Astrocyte (in vitro differentiated cells and primary cell): ENCODE measurements around the gene OR4D5. TPM values are rescaled to one million over a fixed set of nuclear protein-coding genes. Genes with fewer than 3 reads are reported as not detected.

Experiments used
- DNase-seq: peaks from one replicate; pipeline ENCODE4 v3.0.0-alpha.2; 2010; ENCODE audit warnings: low read depth
- FAIRE-seq: peaks from 2 replicates; lab custom pipeline; 2011; peaks lifted over from hg19 to GRCh38; lab: Jason Lieb, UNC
- H2AFZ ChIP-seq: 2 replicates; pipeline ENCODE4 v1.6.0; 2012; ENCODE audit warnings: low read depth, low read length, inconsistent platforms
- H3K27ac ChIP-seq: 2 replicates; pipeline ENCODE4 v1.5.1; 2011; ENCODE audit warnings: low read depth, low read length, inconsistent platforms
- H3K27me3 ChIP-seq: 2 replicates; pipeline ENCODE4 v1.6.0; 2011; ENCODE audit warnings: low read length, inconsistent platforms; ENCODE audit not compliant: insufficient read depth
- H3K36me3 ChIP-seq: 2 replicates; pipeline ENCODE4 v1.5.1; 2011; ENCODE audit warnings: low read length, inconsistent platforms; ENCODE audit not compliant: insufficient read depth
- H3K4me1 ChIP-seq: 2 replicates; pipeline ENCODE4 v1.5.1; 2011; ENCODE audit warnings: low read length, inconsistent platforms; ENCODE audit not compliant: insufficient read depth
- H3K4me2 ChIP-seq: 2 replicates; pipeline ENCODE4 v1.6.0; 2012; ENCODE audit warnings: low read length, inconsistent platforms
- H3K4me3 ChIP-seq: 2 replicates; pipeline ENCODE4 v1.5.1; 2011; ENCODE audit warnings: low read depth, mild to moderate bottlenecking, low read length, inconsistent platforms; ENCODE audit not compliant: insufficient read depth
- H3K79me2 ChIP-seq: 2 replicates; pipeline ENCODE4 v1.6.0; 2012; ENCODE audit warnings: mild to moderate bottlenecking, low read length, inconsistent platforms; ENCODE audit not compliant: insufficient read depth
- H3K9ac ChIP-seq: 2 replicates; pipeline ENCODE4 v1.6.0; 2012; ENCODE audit warnings: mild to moderate bottlenecking, low read length, inconsistent platforms
- H3K9me3 ChIP-seq: 2 replicates; pipeline ENCODE4 v1.5.1; 2012; ENCODE audit warnings: low read depth, mild to moderate bottlenecking, low read length, inconsistent platforms; ENCODE audit not compliant: insufficient read depth
- H4K20me1 ChIP-seq: 2 replicates; pipeline ENCODE4 v1.6.0; 2012; ENCODE audit warnings: low read length, inconsistent platforms; ENCODE audit not compliant: insufficient read depth
- H3K27ac Mint-ChIP-seq: one replicate; pipeline ENCODE4 v1.8.0; 2021; ENCODE audit warnings: mild to moderate bottlenecking, mixed read lengths; ENCODE audit not compliant: unreplicated experiment
- H3K27me3 Mint-ChIP-seq: one replicate; pipeline ENCODE4 v1.8.0; 2021; ENCODE audit warnings: low read depth, mixed read lengths; ENCODE audit not compliant: unreplicated experiment
- H3K36me3 Mint-ChIP-seq: one replicate; pipeline ENCODE4 v1.8.0; 2021; ENCODE audit warnings: low read depth, mixed read lengths; ENCODE audit not compliant: unreplicated experiment
- H3K4me1 Mint-ChIP-seq: one replicate; pipeline ENCODE4 v1.8.0; 2021; ENCODE audit warnings: low read depth, mixed read lengths; ENCODE audit not compliant: unreplicated experiment
- H3K4me3 Mint-ChIP-seq: one replicate; pipeline ENCODE4 v1.8.0; 2021; ENCODE audit warnings: mild to moderate bottlenecking, moderate library complexity, mixed read lengths; ENCODE audit not compliant: unreplicated experiment
- H3K9me3 Mint-ChIP-seq: one replicate; pipeline ENCODE4 v1.8.0; 2021; ENCODE audit warnings: mild to moderate bottlenecking, mixed read lengths; ENCODE audit not compliant: unreplicated experiment
- CTCF ChIP-seq: IDR thresholded peaks from 2 replicates; pipeline ENCODE4 v1.5.1; 2011; ENCODE audit warnings: low read depth, mild to moderate bottlenecking, inconsistent platforms, low read length, moderate library complexity; ENCODE audit not compliant: insufficient read depth
- EZH2 ChIP-seq: IDR thresholded peaks from 2 replicates; pipeline ENCODE4 v1.6.1; 2012; ENCODE audit warnings: mild to moderate bottlenecking, low read length, inconsistent platforms; ENCODE audit not compliant: insufficient read depth
- total RNA-seq: library from RNA; stranded (reverse); gene quantifications from 2 replicates; pipeline ENCODE4 v1.2.1, GENCODE V29; 2021

Gene OR4D5
- total RNA-seq, 1 donor from 2014 or later = not detected

DNA sequence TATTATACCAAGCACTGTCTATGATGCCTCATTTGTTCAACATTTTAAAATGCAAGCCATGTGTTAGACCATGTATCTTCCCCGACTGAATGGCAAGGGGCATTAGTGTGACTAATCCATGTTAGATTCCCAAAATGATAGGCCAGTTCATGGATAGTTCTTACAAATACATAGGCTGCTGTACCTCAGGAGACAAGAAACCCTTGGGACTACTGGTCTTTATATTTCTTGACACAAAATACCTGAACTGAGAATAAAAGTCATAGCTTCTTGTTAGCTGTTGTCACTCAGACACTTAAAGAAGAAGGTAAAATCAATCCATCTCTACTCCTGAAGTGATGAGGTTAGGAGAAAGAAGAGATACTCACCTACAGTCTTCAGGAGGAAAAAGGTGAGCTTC lies 37.5 kb upstream of the OR4D5 start, which contains the start of gene OR8D4:
TSS of gene OR8D4 (plus strand) at position 301 of the 400 bp plus-strand sequence. CDS start 4,265 bp downstream, outside the sequence.
- Histone ChIP-seq H3K4me2 (no peak within 1 kb of the TSS), H2AFZ (no peak within 1 kb of the TSS), H3K27ac (no peak within 1 kb of the TSS), H3K9ac (no peak within 1 kb of the TSS), H3K4me1 (no peaks in the 10 kb centered on the region), H3K4me3 (no peak within 1 kb of the TSS), H4K20me1 (no peaks in the 10 kb centered on the region), H3K9me3 (no peaks in the 10 kb centered on the region), H3K79me2 (no peaks in the 10 kb centered on the region), H3K27me3 (no peaks in the 10 kb centered on the region), H3K36me3 (no peaks in the 10 kb centered on the region)
- Mint-ChIP-seq H3K4me1 (peaks cover 4% of the 10 kb centered on the region), H3K27ac (no peak within 1 kb of the TSS), H3K9me3 (no peaks in the 10 kb centered on the region), H3K27me3 (no peaks in the 10 kb centered on the region), H3K4me3 (no peak within 1 kb of the TSS), H3K36me3 (no peaks in the 10 kb centered on the region)
- TF ChIP-seq EZH2 (no peak), CTCF (no peak)
- DNase-seq (no peak), FAIRE-seq (no peak)

GRCh38 chr11:123903932-123904331 lies 35.5 kb upstream of the OR4D5 start:
- Histone ChIP-seq H3K4me3 (no peak overlapping the region), H3K27ac (no peak overlapping the region), H3K27me3 (no peaks in the 10 kb centered on the region), H3K4me2 (no peak overlapping the region), H3K79me2 (no peaks in the 10 kb centered on the region), H2AFZ (no peak overlapping the region), H3K9ac (no peak overlapping the region), H3K36me3 (no peaks in the 10 kb centered on the region), H4K20me1 (no peaks in the 10 kb centered on the region), H3K9me3 (no peaks in the 10 kb centered on the region), H3K4me1 (no peaks in the 10 kb centered on the region)
- no peaks in the 10 kb centered on the region for H3K27me3 Mint-ChIP-seq
- H3K4me3 Mint-ChIP-seq = no peak overlapping the region
- no peak overlapping the region for H3K27ac Mint-ChIP-seq
- no peaks in the 10 kb centered on the region for H3K4me1 Mint-ChIP-seq
- no peaks in the 10 kb centered on the region for H3K36me3 Mint-ChIP-seq
- FAIRE-seq (no peak), DNase-seq (no peak)
- no peaks in the 10 kb centered on the region for H3K9me3 Mint-ChIP-seq
- TF ChIP-seq CTCF = no peak
- TF ChIP-seq EZH2 = no peak

DNA sequence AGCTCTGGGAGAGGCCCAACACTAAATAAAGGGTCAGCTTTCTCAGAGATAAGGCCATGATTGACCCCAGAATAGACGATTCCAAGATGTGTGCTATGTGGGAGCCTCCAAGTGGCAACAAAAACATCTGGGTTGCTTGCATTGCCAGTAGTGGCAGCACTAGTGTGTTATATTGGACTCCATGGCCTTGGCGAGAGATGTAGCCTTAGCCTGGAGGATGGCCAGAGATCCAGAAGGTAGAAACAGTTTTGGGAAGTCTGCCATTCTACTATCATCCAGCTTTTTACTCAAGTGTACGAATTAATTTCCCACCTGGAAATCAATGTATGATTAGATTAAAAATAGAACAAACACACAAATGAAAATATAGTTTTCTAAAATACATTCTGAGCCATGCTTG lies 34.5 kb upstream of the OR4D5 start:
- H3K9me3 Mint-ChIP-seq = no peaks in the 10 kb centered on the region
- Histone ChIP-seq H3K27ac (no peak overlapping the region), H3K9me3 (no peaks in the 10 kb centered on the region), H4K20me1 (no peaks in the 10 kb centered on the region), H3K27me3 (no peaks in the 10 kb centered on the region), H3K4me1 (no peaks in the 10 kb centered on the region), H3K9ac (no peak overlapping the region), H3K4me3 (no peak overlapping the region), H3K79me2 (no peaks in the 10 kb centered on the region), H3K4me2 (no peak overlapping the region), H2AFZ (no peak overlapping the region), H3K36me3 (no peaks in the 10 kb centered on the region)
- TF ChIP-seq CTCF (no peak), EZH2 (no peak)
- H3K4me3 Mint-ChIP-seq = no peak overlapping the region
- no peak for DNase-seq
- H3K27me3 Mint-ChIP-seq = no peaks in the 10 kb centered on the region
- no peak overlapping the region for H3K27ac Mint-ChIP-seq
- no peak for FAIRE-seq
- H3K36me3 Mint-ChIP-seq = no peaks in the 10 kb centered on the region
- H3K4me1 Mint-ChIP-seq = no peaks in the 10 kb centered on the region
